Measurements from ENCODE around the gene LYZL1.

GRCh38 chr10:29252811-29253689 lies 35.8 kb upstream of the LYZL1 start:
- TF ChIP-seq POLR2A (IDR thresholded peaks at IDR 0.05; ENCODE audit: low read depth, low read length): no peak
- no peak for TF ChIP-seq POU2F2 (IDR thresholded peaks at IDR 0.05; ENCODE audit: low read depth, low read length)

Data from GM12891 (cell line).